MM.1S (cell line): ENCODE results near the gene CTNNAL1.
"Not testable (repeated sequence)": the region's sequence is repeated elsewhere in the genome, so short reads cannot be mapped to it uniquely, and the experiment has no call there.

Source experiments
- CTCF ChIP-seq: fragments of 300-600 bp; sonication (generic); IDR thresholded peaks from 2 replicates; pipeline ENCODE4 v1.5.1; 2016; ENCODE audit warnings: antibody characterized with exemption, low read length, mixed read lengths
- EZH2phosphoT487 ChIP-seq: fragments of 300-600 bp; sonication (generic); IDR thresholded peaks from 2 replicates; pipeline ENCODE4 v1.6.1; 2018; ENCODE audit warnings: antibody characterized with exemption, low read length

GRCh38 chr9:108971392-108971791, 41.9 kb downstream of the CTNNAL1 start:
- TF ChIP-seq CTCF, EZH2phosphoT487: not testable (repeated sequence)
